ENCODE measurements around the gene CEP95.

GRCh38 chr17:64574646-64575045 lies 67.9 kb downstream of the CEP95 start:
- TF ChIP-seq GTF3A (CRISPR knock-in tag; conservative IDR thresholded peaks at IDR 0.05) (no peak), SRSF1 (optimal IDR thresholded peaks at IDR 0.05; ENCODE audit: low read depth, low read length) (no peak), ZNF33A (CRISPR knock-in tag; IDR thresholded peaks at IDR 0.05; ENCODE audit: borderline replicate concordance) (no peak), BORCS8-MEF2B (CRISPR knock-in tag; IDR thresholded peaks at IDR 0.05) (no peak), ZBTB1 (CRISPR knock-in tag; IDR thresholded peaks at IDR 0.05; ENCODE audit: borderline replicate concordance) (no peak)

Measured in HepG2 (cell line).